ENCODE data around the gene DAZ2.
"Not testable (repeated sequence)": the region's sequence is repeated elsewhere in the genome, so short reads cannot be mapped to it uniquely, and the experiment has no call there.

Gene DAZ2

GRCh38 chrY:23219233-23219632 is at the start of gene DAZ2:
DAZ2 (plus strand) TSS chrY:23219533; CDS start chrY:23219741, 208 bp downstream.
- DNase-seq, result not testable (repeated sequence)

- not testable (repeated sequence) for DNase-seq
Observed at GRCh38 chrY:23198908-23199307, 20.4 kb upstream of the DAZ2 start, which contains the start of gene DAZ1. DAZ1 (minus strand) TSS chrY:23199008; CDS start chrY:23198800, 208 bp downstream.

- not testable (repeated sequence) for DNase-seq
Observed at GRCh38 chrY:23207455-23207854, 11.9 kb upstream of the DAZ2 start.

DNA sequence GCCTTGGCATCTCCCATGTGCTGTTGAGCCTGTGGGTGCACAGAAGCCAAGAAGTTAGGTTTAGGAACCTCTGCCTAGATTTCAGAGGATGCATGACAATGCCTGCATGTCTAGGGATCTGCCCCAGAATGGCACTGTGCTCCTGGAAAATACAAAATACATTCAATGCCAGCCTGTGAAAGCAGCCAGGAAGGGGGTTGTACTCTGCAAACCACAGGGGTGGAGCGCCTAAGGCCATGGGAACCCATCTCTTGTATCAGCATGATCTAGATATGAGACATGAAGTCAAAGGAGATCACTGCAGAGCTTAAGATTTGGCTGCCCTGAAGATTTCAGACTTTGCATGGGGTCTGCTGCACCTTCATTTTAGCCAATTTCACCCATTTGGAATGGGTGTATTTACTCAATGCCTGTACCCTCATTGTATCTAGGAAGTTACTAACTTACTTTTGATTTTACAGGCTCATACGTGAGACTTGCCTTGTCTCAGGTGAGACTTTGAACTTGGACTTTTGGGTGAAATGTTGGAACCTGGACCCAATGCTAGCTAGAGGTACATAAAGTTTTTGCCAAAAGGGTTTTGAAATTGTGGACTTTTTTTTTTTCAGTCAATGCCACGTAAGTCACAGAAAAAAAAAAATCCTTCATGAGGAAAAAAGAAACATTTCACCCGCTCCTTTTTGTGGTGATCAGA is 9.4 kb upstream of the DAZ2 start:
- not testable (repeated sequence) for DNase-seq

- not testable (repeated sequence) for DNase-seq
Observed at GRCh38 chrY:23210681-23211080, 8.7 kb upstream of the DAZ2 start.

All from activated naive CD4-positive, alpha-beta T cell treated with anti-CD3 and anti-CD28 coated beads, Interleukin-2, amount 50 U/mL, for 16 hours (primary cell).